HepG2 (cell line): ENCODE data around the gene U2AF2. TPM values are rescaled to one million over a fixed set of nuclear protein-coding genes. Genes with fewer than 3 reads are reported as not detected.

Experiments
- ATAC-seq: fragments of 200-7000 bp; cut with Tn5 transposase; 3 replicates; pipeline ENCODE4 v1.9.1; 2020; ENCODE audit warnings: mild to moderate bottlenecking, moderate library complexity
- BruUV-seq: library from RNA; stranded (reverse); fragments of 400-500 nt; replicated peaks from 2 replicates; lab custom pipeline; 2021; lab: Mats Ljungman, UMichigan
- CTCF ChIA-PET: fragments of 300-600 bp; formaldehyde crosslinking; extraction: SDS; loops from one replicate; lab custom pipeline; 2021; ENCODE audit warnings: low total read pairs, inconsistent platforms, low intra/inter-chr PET ratio; lab: Yijun Ruan, JAX
- POLR2A ChIA-PET: fragments of 350-600 bp; sonication (Branson Sonifier 250); formaldehyde crosslinking; loops from one replicate; lab custom pipeline; 2020; ENCODE audit warnings: antibody characterized with exemption, inconsistent platforms; lab: Yijun Ruan, JAX
- DNase-seq: peaks from one replicate; pipeline ENCODE4 v3.0.0-alpha.2; 2015; ENCODE audit warnings: low spot score
- FAIRE-seq: peaks from 3 replicates; lab custom pipeline; 2011; peaks lifted over from hg19 to GRCh38; lab: Jason Lieb, UNC
- H2AFZ ChIP-seq: one replicate; pipeline ENCODE4 v1.6.1; 2011; ENCODE audit warnings: low read length, inconsistent platforms
- H3K27ac ChIP-seq: fragments of 300-600 bp; 3 replicates; pipeline ENCODE4 v1.8.0; 2011; ENCODE audit warnings: mixed run types, mild to moderate bottlenecking, mixed read lengths, low read length, inconsistent platforms; ENCODE audit not compliant: insufficient read depth; ENCODE audit errors: extremely low read length
- H3K27me3 ChIP-seq, 2 experiments: fragments of 200-600 bp in 1 of 2; 2 replicates in 1 of 2; 3 replicates in 1 of 2; pipeline versions ENCODE4 v1.6.0 to v1.8.0; 2011; ENCODE audit warnings: low read length in 2 of 2, mild to moderate bottlenecking in 2 of 2, moderate library complexity in 2 of 2, inconsistent platforms in 1 of 2; ENCODE audit not compliant: insufficient read depth in 2 of 2, control insufficient read depth in 1 of 2
- H3K36me3 ChIP-seq, 2 experiments: fragments of 200-600 bp in 1 of 2; replicated peaks in 1 of 2; 2 replicates in 1 of 2; 3 replicates in 1 of 2; pipeline versions ENCODE4 v1.5.1 to v1.8.0; 2011; ENCODE audit warnings: low read length in 2 of 2, inconsistent platforms in 1 of 2; ENCODE audit not compliant: insufficient read depth in 2 of 2, control insufficient read depth in 1 of 2
- H3K4me1 ChIP-seq: 2 replicates; pipeline ENCODE4 v1.5.1; 2012; ENCODE audit warnings: low read length, inconsistent platforms; ENCODE audit not compliant: insufficient read depth
- H3K4me2 ChIP-seq: 2 replicates; pipeline ENCODE4 v1.6.0; 2011; ENCODE audit warnings: low read depth, low read length, inconsistent platforms
- H3K4me3 ChIP-seq, 3 experiments: fragments of 200-600 bp in 1 of 3; sonication (generic), shearing (Covaris generic) in 1 of 3; replicated peaks in 1 of 3; 2 replicates each; pipeline ENCODE4 v1.5.1; 2011 to 2016; ENCODE audit warnings: low read length in 3 of 3, inconsistent platforms in 2 of 3, low read depth in 2 of 3, mild to moderate bottlenecking in 2 of 3, control low read depth in 1 of 3, mixed read lengths in 1 of 3; ENCODE audit not compliant: insufficient read depth in 1 of 3
- H3K79me2 ChIP-seq: one replicate; pipeline ENCODE4 v1.6.1; 2011; ENCODE audit warnings: low read length, inconsistent platforms; ENCODE audit not compliant: insufficient read depth
- H3K9ac ChIP-seq: 2 replicates; pipeline ENCODE4 v1.6.0; 2011; ENCODE audit warnings: mild to moderate bottlenecking, low read depth, low read length, inconsistent platforms; ENCODE audit not compliant: insufficient read depth
- H3K9me3 ChIP-seq: 2 replicates; pipeline ENCODE4 v1.5.1; 2012; ENCODE audit warnings: mild to moderate bottlenecking, low read length
- H4K20me1 ChIP-seq: 2 replicates; pipeline ENCODE4 v1.6.0; 2011; ENCODE audit warnings: inconsistent platforms, mild to moderate bottlenecking, low read length, moderate library complexity; ENCODE audit not compliant: insufficient read depth
- BRF2 ChIP-seq: sonication (generic); formaldehyde crosslinking; IDR thresholded peaks from 2 replicates; pipeline ENCODE4 v1.8.1; 2022; ENCODE audit warnings: mild to moderate bottlenecking, missing genetic modification reagents
- CBX5 ChIP-seq: sonication (generic); formaldehyde crosslinking; IDR thresholded peaks from 2 replicates; pipeline ENCODE4 v1.4.0; 2020; ENCODE audit warnings: missing genetic modification reagents, borderline replicate concordance
- CHCHD3 ChIP-seq: sonication (generic); formaldehyde crosslinking; IDR thresholded peaks from 2 replicates; pipeline ENCODE4 v1.8.0; 2022; ENCODE audit warnings: mild to moderate bottlenecking, missing genetic modification reagents, moderate library complexity
- FOXC1 ChIP-seq: sonication (generic); formaldehyde crosslinking; IDR thresholded peaks from 2 replicates; pipeline ENCODE4 v1.8.0; 2022; ENCODE audit warnings: mild to moderate bottlenecking, missing genetic modification reagents, borderline replicate concordance
- IKZF5 ChIP-seq: IDR thresholded peaks from 2 replicates; pipeline ENCODE4 v1.6.1; 2018; ENCODE audit warnings: missing genetic modification reagents, mild to moderate bottlenecking, missing compliant biosample characterization
- SIX4 ChIP-seq: sonication (generic); formaldehyde crosslinking; IDR thresholded peaks from 2 replicates; pipeline ENCODE4 v1.4.0; 2020; ENCODE audit warnings: missing genetic modification reagents
- SYNCRIP ChIP-seq: fragments of 200-400 bp; formaldehyde crosslinking; IDR thresholded peaks from 2 replicates; pipeline ENCODE4 v1.6.1; 2018; ENCODE audit warnings: mild to moderate bottlenecking, low read depth, low read length; ENCODE audit not compliant: insufficient read depth
- TEAD3 ChIP-seq: optimal IDR thresholded peaks from 2 replicates; pipeline ENCODE3; 2016; ENCODE audit warnings: borderline replicate concordance
- THAP8 ChIP-seq: sonication (generic); formaldehyde crosslinking; IDR thresholded peaks from 2 replicates; pipeline ENCODE4 v1.5.1; 2020; ENCODE audit warnings: missing genetic modification reagents, mild to moderate bottlenecking, borderline replicate concordance
- TRAFD1 ChIP-seq: sonication (generic); formaldehyde crosslinking; IDR thresholded peaks from 2 replicates; pipeline ENCODE4 v1.5.1; 2020; ENCODE audit warnings: missing genetic modification reagents, mild to moderate bottlenecking, borderline replicate concordance
- ZBTB7A ChIP-seq: sonication (generic); formaldehyde crosslinking; IDR thresholded peaks from 2 replicates; pipeline ENCODE4 v1.8.0; 2022; ENCODE audit warnings: mild to moderate bottlenecking, missing genetic modification reagents
- ZNF160 ChIP-seq: sonication (generic); formaldehyde crosslinking; IDR thresholded peaks from 2 replicates; pipeline ENCODE4 v1.8.0; 2022; ENCODE audit warnings: mild to moderate bottlenecking, inconsistent platforms, missing genetic modification reagents
- ZNF225 ChIP-seq: sonication (generic); formaldehyde crosslinking; IDR thresholded peaks from 2 replicates; pipeline ENCODE4 v1.4.0; 2020; ENCODE audit warnings: mild to moderate bottlenecking, missing genetic modification reagents
- ZNF331 ChIP-seq: sonication (generic); formaldehyde crosslinking; IDR thresholded peaks from 2 replicates; pipeline ENCODE4 v1.4.0; 2020; ENCODE audit warnings: missing genetic modification reagents
- ZNF33B ChIP-seq: sonication (generic); formaldehyde crosslinking; IDR thresholded peaks from 2 replicates; pipeline ENCODE4 v1.5.1; 2020; ENCODE audit warnings: mild to moderate bottlenecking, missing genetic modification reagents
- ZNF720 ChIP-seq: sonication (generic); formaldehyde crosslinking; IDR thresholded peaks from 2 replicates; pipeline ENCODE4 v1.4.0; 2020; ENCODE audit warnings: missing genetic modification reagents
- ZNF879 ChIP-seq: sonication (generic); formaldehyde crosslinking; IDR thresholded peaks from 2 replicates; pipeline ENCODE4 v1.8.1; 2023; ENCODE audit warnings: missing genetic modification reagents
- WGBS: methylation state at CpG from one replicate; pipeline ENCODE4 v1.1.6; 2017; ENCODE audit warnings: low lambda C conversion rate; 5-methylcytosine and 5-hydroxymethylcytosine counted together
- in situ Hi-C: cut with HindIII; loops from 2 replicates; pipeline ENCODE4 v1.10.0; 2017; ENCODE audit warnings: low pct_unique_long_range_greater_than_20kb; ENCODE audit not compliant: extremely low pct_ligation_motif_present
- intact Hi-C: fragments of 100-400 bp; cut with micrococcal nuclease; formaldehyde crosslinking; loops from one replicate; pipeline ENCODE4 v1.10.0; 2022; ENCODE audit not compliant: unreplicated experiment
- polyA plus RNA-seq, 8 experiments: library from polyadenylated mRNA; depleted of rRNA in 3 of 8; stranded (reverse) in 7 of 8; unstranded in 1 of 8; fragments of >200 nt; fragmentation: Illumina TruSeq in 4 of 8; extraction: Trizol in 4 of 8; gene quantifications; 2 replicates each; pipeline versions ENCODE4 v1.2.1 to v1.2.3, GENCODE V29; 2011 to 2016; ENCODE audit warnings: low read depth in 4 of 8, missing spikeins in 1 of 8, mixed read lengths in 1 of 8; ENCODE audit not compliant: insufficient read depth in 1 of 8
- total RNA-seq, 5 experiments: library from RNA; depleted of rRNA; stranded (reverse); fragments of >200 nt; fragmentation: Illumina TruSeq; extraction: Trizol; gene quantifications; 2 replicates each; pipeline ENCODE4 v1.2.3, GENCODE V29; 2016; ENCODE audit warnings: low read depth in 1 of 5

Gene U2AF2
- total and polyA plus RNA-seq, 2 of the 13 experiments (the other 11 are each of a cell fraction or from before 2014, with no cell fraction given) = 84.3 to 124 TPM

- no peak for TF ChIP-seq THAP8 (CRISPR knock-in tag)
- peak; percentile 5 for TF ChIP-seq TEAD3 (CRISPR knock-in tag)
- TF ChIP-seq SYNCRIP = no peak
- 0 out of 2 replicates have a peak, but pooled peaks have one; percentile 4 for TF ChIP-seq ZNF331 (CRISPR knock-in tag)
- 0 out of 2 replicates have a peak, but pooled peaks have one; percentile 41 for TF ChIP-seq ZNF720 (CRISPR knock-in tag)
- TF ChIP-seq CBX5 (CRISPR knock-in tag) = 0 out of 2 replicates have a peak, but pooled peaks have one; percentile 11
- TF ChIP-seq ZNF33B = no peak
- TF ChIP-seq TRAFD1 (CRISPR knock-in tag) = 0 out of 2 replicates have a peak, but pooled peaks have one; percentile 34
Observed at GRCh38 chr19:55606471-55606787, 48.4 kb upstream of the U2AF2 start (continued).

GRCh38 chr19:55606817-55607216, 48.0 kb upstream of the U2AF2 start:
- peak overlapping the region; percentile 95 for H3K4me2 ChIP-seq

More at GRCh38 chr19:55606817-55607216, 48.0 kb upstream of the U2AF2 start:
- in situ Hi-C loops = loop anchor here (5.0 kb wide), 1 partner anchor 90 kb away; no protein-coding TSS in a partner anchor
- peaks cover 38% of the 10 kb centered on the region for H3K4me1 ChIP-seq
- POLR2A ChIA-PET = interaction anchor here (0.8 to 2.8 kb wide), 9 partner anchors 17 to 348 kb away, joined by 3 to 23 read pairs (median 5); partner anchors contain the start of genes PPP6R1, ZNF628 and ZNF784
- TF ChIP-seq ZNF225 (CRISPR knock-in tag) = no peak
- no peak for TF ChIP-seq ZNF879
- TF ChIP-seq BRF2 = no peak
- no peak for TF ChIP-seq IKZF5 (CRISPR knock-in tag)
- no peak for TF ChIP-seq SIX4
- TF ChIP-seq FOXC1 (CRISPR knock-in tag) = no peak
- TF ChIP-seq CHCHD3 = no peak
- no peak for TF ChIP-seq ZNF160 (CRISPR knock-in tag)
- no peak for TF ChIP-seq ZBTB7A
- TF ChIP-seq, all 625 proteins: peak for 0
- Histone ChIP-seq H2AFZ (no peak overlapping the region), H3K36me3 (peaks cover 0 to 2% of the 10 kb centered on the region in 2 experiments; a peak in 1 of 5 replicates), H3K9ac (peak overlapping the region; percentile 84), H4K20me1 (no peaks in the 10 kb centered on the region), H3K27me3 (no peaks in the 10 kb centered on the region; a peak in 1 of 5 replicates), H3K27ac (peak overlapping the region; percentile 7), H3K4me3 (peak overlapping the region in 2 of 3 experiments; percentile 81 to 85; a peak in 4 of 6 replicates), H3K9me3 (no peaks in the 10 kb centered on the region), H3K79me2 (peaks cover 15% of the 10 kb centered on the region)
- FAIRE-seq (no peak), ATAC-seq (no peak), DNase-seq (no peak)
- intact Hi-C loops = loop anchor here (1.0 to 10.0 kb wide), 2 partner anchors 52 to 90 kb away; no protein-coding TSS in a partner anchor
- CTCF ChIA-PET = interaction anchor here (3.0 kb wide), 1 partner anchor 90 kb away, joined by 25 read pairs; no protein-coding TSS in a partner anchor
- BruUV-seq = TSS peak; percentile 36
- WGBS = 81% methylated on average over 9 of the region's 9 CpGs
